ENCODE measurements around the gene GLT6D1. TPM values are rescaled to one million over a fixed set of nuclear protein-coding genes. Genes with fewer than 3 reads are reported as not detected.
"Not testable (repeated sequence)": the region's sequence is repeated elsewhere in the genome, so short reads cannot be mapped to it uniquely, and the experiment has no call there.

Gene GLT6D1
- total RNA-seq, 2 experiments from 2014 or later: not detected

DNA sequence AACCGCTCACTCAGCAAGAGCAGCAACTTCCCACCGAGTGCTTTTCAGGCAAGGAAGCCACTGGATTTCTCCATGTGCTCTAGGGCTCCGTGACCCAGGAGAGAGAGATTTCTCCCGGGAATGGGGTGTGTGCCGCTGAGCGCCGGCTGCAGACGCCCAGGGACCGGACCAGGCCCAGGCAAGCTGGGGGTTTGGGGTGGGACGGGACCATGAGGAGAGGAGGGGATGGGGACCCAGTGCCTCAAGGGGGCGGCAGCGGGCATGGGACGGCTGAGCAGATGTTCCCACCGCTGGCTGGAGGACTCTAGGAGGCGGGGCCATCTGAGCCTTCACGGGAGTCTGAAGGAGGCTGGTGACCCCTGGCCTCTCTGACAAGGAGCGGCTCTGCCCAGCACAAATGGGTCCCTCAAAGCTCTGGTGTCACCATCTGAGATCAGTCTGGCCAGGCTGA, 32.3 kb upstream of the GLT6D1 start:
- H3K9me3 Mint-ChIP-seq: peaks cover 3% of the 10 kb centered on the region
- peaks cover 2% of the 10 kb centered on the region for H3K27me3 Mint-ChIP-seq (ENCODE audit: low read depth)
- no peak for DNase-seq
- H3K4me1 Mint-ChIP-seq (ENCODE audit: low read depth): no peaks in the 10 kb centered on the region
- no peaks in the 10 kb centered on the region for H3K36me3 Mint-ChIP-seq (ENCODE audit: low read depth)
- no peak overlapping the region for H3K27ac Mint-ChIP-seq
- intact Hi-C loops (cut with micrococcal nuclease): no loop called here
- CTCF ChIA-PET: no interaction called here
- no peak overlapping the region for H3K4me3 Mint-ChIP-seq

GRCh38 chr9:135670721-135671590, 31.6 kb upstream of the GLT6D1 start:
- H3K27ac Mint-ChIP-seq: no peak overlapping the region
- no peak for DNase-seq
- no peaks in the 10 kb centered on the region for H3K4me1 Mint-ChIP-seq (ENCODE audit: low read depth)
- H3K4me3 Mint-ChIP-seq: no peak overlapping the region
- no peaks in the 10 kb centered on the region for H3K36me3 Mint-ChIP-seq (ENCODE audit: low read depth)
- H3K9me3 Mint-ChIP-seq: peaks cover 3% of the 10 kb centered on the region
- intact Hi-C loops (cut with micrococcal nuclease): no loop called here
- peaks cover 2% of the 10 kb centered on the region for H3K27me3 Mint-ChIP-seq (ENCODE audit: low read depth)
- CTCF ChIA-PET: no interaction called here

DNA sequence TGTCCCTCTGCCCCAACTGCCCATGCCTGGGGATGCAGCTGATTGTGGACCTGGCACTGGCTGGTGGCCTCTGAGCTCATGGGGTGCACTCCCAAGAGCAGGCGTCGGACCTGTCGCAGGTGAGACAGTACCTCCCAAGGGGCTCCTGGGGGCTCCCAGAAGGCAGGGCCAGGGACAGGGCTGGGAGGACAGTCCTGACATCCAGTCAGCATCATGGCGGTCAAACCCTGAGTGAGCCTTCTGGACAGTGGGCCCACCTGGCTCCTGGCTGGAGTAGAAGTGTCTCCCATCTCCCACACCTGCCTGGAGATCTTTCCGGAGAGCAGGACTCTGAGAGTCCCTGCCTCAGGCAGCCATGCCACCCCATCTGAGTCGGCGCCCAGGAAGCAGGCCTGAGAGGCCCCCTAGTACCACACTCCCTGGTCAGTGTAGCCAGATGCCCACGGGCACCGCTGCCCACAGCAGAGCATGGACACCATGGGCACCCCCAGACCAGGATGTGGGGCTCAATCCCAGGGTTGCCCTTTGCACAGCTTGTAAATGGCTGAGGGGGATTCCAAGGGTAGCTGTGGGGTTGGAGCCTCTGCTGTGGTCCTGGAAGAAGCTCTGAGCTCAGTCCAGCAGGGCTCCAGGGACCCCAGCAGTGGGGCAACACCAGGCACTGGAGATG, 30.4 kb upstream of the GLT6D1 start:
- Mint-ChIP-seq H3K4me1 (ENCODE audit: low read depth) (no peaks in the 10 kb centered on the region), H3K4me3 (no peak overlapping the region), H3K27ac (no peak overlapping the region), H3K9me3 (peaks cover 3% of the 10 kb centered on the region), H3K36me3 (ENCODE audit: low read depth) (no peaks in the 10 kb centered on the region), H3K27me3 (ENCODE audit: low read depth) (peaks cover 4% of the 10 kb centered on the region)
- peak; percentile 0 for DNase-seq
- CTCF ChIA-PET: no interaction called here
- intact Hi-C loops (cut with micrococcal nuclease): no loop called here

DNA sequence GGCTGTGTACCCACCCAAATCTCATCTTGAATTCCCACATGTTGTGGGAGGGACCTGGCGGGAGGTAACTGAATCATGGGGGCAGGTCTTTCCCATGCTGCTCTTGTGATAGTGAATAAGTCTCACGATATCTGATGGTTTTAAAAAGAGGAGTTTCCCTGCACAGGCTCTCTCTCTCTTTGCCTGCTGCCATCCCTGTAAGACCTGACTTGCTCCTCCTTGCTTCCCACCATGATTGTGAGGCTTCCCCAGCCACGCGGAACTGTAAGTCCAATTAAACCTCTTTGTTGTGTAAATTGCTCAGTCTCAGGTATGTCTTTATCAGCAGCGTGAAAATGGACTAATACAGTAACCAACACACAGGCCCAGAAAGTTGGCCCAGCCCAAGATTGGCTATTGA, 29.7 kb upstream of the GLT6D1 start:
- H3K9me3 Mint-ChIP-seq; H3K27ac Mint-ChIP-seq; H3K4me1 Mint-ChIP-seq (ENCODE audit: low read depth); H3K27me3 Mint-ChIP-seq (ENCODE audit: low read depth); H3K36me3 Mint-ChIP-seq (ENCODE audit: low read depth); intact Hi-C loops (cut with micrococcal nuclease); H3K4me3 Mint-ChIP-seq; CTCF ChIA-PET: not testable (repeated sequence)
- DNase-seq: peak; percentile 1

DNA sequence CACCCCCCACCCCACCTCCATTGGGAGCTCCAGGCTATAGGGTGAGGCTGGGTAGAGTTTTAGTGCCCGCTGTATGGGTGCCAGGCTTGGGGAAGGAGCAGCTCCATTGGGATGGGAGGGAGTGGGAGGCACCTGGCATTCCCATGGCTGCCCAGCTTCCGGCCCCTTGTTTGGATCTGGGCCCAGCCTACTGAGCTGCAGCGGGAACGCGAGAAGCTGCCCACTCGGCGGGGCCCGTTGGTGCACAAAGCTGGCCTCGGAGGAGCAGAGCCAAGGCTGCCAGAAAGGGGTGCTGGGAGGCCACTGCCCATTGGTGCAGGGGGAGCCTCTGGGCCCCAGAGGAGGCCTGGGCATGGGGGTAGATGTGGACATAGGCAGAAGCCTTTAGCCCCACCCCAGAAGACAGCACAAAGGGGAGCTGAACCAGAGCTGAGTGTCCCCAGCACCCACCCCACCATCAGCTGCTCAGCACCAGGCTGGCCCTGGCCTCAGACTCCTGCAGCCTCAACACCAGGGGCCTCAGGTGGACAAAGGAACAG, 28.2 kb upstream of the GLT6D1 start:
- intact Hi-C loops (cut with micrococcal nuclease): no loop called here
- peaks cover 3% of the 10 kb centered on the region for H3K9me3 Mint-ChIP-seq
- no peaks in the 10 kb centered on the region for H3K4me1 Mint-ChIP-seq (ENCODE audit: low read depth)
- H3K4me3 Mint-ChIP-seq: no peak overlapping the region
- DNase-seq: no peak
- no peak overlapping the region for H3K27ac Mint-ChIP-seq
- CTCF ChIA-PET: no interaction called here
- no peaks in the 10 kb centered on the region for H3K36me3 Mint-ChIP-seq (ENCODE audit: low read depth)
- H3K27me3 Mint-ChIP-seq (ENCODE audit: low read depth): peaks cover 4% of the 10 kb centered on the region

DNA sequence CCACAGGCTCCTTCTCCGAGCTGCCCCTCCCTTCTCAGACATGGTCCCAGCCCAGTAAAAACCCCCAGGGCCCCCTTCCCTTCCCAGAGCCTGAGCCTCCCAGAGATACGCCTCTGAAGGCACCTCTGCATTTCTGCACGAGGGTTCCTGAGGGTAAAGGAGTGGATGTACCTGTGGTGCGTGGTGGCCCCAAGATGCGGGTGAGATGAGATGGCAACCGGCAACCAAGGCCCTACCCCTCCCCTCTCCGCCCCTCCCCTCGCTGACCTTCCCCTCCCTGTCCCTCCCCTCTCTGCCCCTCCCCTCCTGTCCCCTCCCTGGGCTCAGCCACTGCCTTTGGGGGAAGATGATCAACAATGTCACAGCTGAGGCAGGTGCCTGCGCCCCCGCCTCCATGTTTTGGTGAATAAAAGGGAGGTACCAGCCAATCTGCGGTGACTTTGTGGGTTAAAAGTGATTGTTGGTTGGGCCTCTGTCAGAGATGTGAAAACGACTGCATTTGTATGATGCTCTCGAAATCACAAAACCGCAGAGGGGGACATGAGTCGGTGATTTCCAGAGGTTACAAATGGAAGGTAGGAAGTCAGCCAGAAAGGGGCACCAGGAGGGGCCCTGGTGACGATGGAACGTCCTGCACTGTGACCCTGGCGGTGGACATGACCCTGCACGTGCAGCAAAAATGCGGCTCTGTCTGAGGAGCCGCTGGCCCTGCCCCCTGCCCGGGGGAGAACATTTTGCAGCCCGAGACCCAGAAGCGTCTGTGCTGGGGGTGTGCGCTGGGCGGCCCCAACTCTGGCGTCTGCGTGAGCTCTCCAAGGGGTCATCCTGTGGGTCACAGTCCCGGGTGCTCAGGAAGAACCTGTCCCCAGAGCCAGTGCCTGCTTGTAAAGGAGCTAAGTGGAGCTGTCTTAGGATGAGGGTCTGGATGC, 27.5 kb upstream of the GLT6D1 start:
- no peak for DNase-seq
- peaks cover 3% of the 10 kb centered on the region for H3K9me3 Mint-ChIP-seq
- no peak overlapping the region for H3K27ac Mint-ChIP-seq
- H3K4me1 Mint-ChIP-seq (ENCODE audit: low read depth): no peaks in the 10 kb centered on the region
- peaks cover 2% of the 10 kb centered on the region for H3K27me3 Mint-ChIP-seq (ENCODE audit: low read depth)
- H3K36me3 Mint-ChIP-seq (ENCODE audit: low read depth): no peaks in the 10 kb centered on the region
- intact Hi-C loops (cut with micrococcal nuclease): no loop called here
- H3K4me3 Mint-ChIP-seq: no peak overlapping the region
- CTCF ChIA-PET: no interaction called here

- peaks cover 2% of the 10 kb centered on the region for H3K27me3 Mint-ChIP-seq (ENCODE audit: low read depth)
- H3K27ac Mint-ChIP-seq: no peak overlapping the region
- CTCF ChIA-PET: no interaction called here
- peaks cover 3% of the 10 kb centered on the region for H3K9me3 Mint-ChIP-seq
- no peaks in the 10 kb centered on the region for H3K4me1 Mint-ChIP-seq (ENCODE audit: low read depth)
- H3K4me3 Mint-ChIP-seq: no peak overlapping the region
- no peaks in the 10 kb centered on the region for H3K36me3 Mint-ChIP-seq (ENCODE audit: low read depth)
- no peak for DNase-seq
- intact Hi-C loops (cut with micrococcal nuclease): no loop called here
These were observed 26.5 kb upstream of the GLT6D1 start for GRCh38 chr9:135665795-135666189.

DNA sequence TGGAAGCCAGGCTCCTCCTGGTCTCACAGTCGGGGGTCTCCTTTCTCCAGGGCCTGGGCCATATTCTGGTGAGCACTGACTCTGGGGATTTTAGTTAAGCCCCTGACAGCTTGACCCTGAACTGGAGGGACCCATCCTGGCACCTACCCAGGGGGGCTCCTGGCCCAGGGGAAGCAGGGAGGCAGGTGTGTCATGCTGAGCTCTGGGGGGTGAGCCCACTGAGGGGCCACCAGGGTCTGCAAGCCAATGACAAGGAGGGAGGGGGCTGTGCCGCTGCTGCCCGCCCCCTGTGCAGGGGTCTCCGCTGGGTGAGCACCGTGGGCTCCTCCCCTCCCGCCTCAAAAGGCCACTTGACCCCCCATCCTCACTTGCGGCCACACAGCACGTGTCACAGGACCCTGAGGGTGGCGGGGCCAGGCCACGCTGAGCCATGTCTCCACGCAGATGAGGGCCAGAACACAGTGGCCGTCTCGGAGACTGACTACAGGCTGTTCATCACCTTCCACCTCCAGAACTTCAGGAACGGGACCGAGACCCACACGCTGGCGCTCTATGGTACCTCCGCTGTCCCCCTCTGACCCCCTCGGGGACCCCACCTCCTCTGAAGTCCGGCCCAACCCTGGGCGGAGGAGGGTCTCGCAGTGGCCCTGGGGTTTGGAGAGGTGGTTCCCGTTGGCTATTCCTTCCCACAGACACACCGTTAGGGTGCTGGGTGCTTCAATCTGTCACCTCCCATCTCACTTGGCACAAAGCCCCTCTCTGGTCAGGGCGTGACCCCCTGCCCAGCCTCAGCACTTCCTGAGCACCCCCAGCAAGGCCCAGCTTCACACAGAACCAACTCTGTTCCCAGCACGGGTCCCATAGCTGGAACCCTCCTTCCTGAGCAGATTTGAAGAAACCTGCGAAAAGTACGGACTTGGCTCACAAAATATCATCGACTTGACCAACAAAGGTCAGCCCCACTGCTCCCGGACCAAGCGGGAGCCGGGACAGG, 25.8 kb upstream of the GLT6D1 start:
- CTCF ChIA-PET: no interaction called here
- Mint-ChIP-seq H3K27me3 (ENCODE audit: low read depth) (peaks cover 2% of the 10 kb centered on the region), H3K36me3 (ENCODE audit: low read depth) (no peaks in the 10 kb centered on the region), H3K4me3 (no peak overlapping the region), H3K9me3 (peaks cover 3% of the 10 kb centered on the region), H3K4me1 (ENCODE audit: low read depth) (no peaks in the 10 kb centered on the region), H3K27ac (no peak overlapping the region)
- no peak for DNase-seq
- intact Hi-C loops (cut with micrococcal nuclease): no loop called here

GRCh38 chr9:135664266-135664665, 24.9 kb upstream of the GLT6D1 start:
- Mint-ChIP-seq H3K4me3 (no peak overlapping the region), H3K27ac (no peak overlapping the region), H3K27me3 (ENCODE audit: low read depth) (peaks cover 2% of the 10 kb centered on the region), H3K36me3 (ENCODE audit: low read depth) (no peaks in the 10 kb centered on the region), H3K4me1 (ENCODE audit: low read depth) (no peaks in the 10 kb centered on the region), H3K9me3 (peaks cover 3% of the 10 kb centered on the region)
- intact Hi-C loops (cut with micrococcal nuclease): no loop called here
- CTCF ChIA-PET: no interaction called here
- no peak for DNase-seq

GRCh38 chr9:135663857-135664256, 24.5 kb upstream of the GLT6D1 start:
- CTCF ChIA-PET: no interaction called here
- no peak for DNase-seq
- Mint-ChIP-seq H3K4me1 (ENCODE audit: low read depth) (no peaks in the 10 kb centered on the region), H3K27me3 (ENCODE audit: low read depth) (peaks cover 2% of the 10 kb centered on the region), H3K36me3 (ENCODE audit: low read depth) (no peaks in the 10 kb centered on the region), H3K9me3 (no peaks in the 10 kb centered on the region), H3K4me3 (no peak overlapping the region), H3K27ac (no peak overlapping the region)
- intact Hi-C loops (cut with micrococcal nuclease): no loop called here

DNA sequence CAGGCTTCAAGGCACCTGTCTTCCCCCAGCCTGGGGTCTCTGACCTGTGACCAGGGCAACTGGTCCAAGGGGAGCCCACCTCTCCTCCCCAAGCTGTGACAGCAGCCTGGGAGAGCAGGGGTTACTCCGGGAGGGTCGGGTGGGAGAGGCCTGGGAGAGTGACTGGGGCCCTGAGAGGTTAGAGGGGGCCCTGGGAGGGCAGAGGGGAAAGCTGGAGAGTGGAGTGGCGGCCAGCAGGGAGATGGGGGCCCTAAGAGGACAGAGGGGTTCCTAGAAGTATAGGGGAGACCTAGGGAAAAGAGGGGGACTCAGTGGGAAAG, 24.1 kb upstream of the GLT6D1 start:
- intact Hi-C loops (cut with micrococcal nuclease): no loop called here
- CTCF ChIA-PET: no interaction called here
- no peak overlapping the region for H3K27ac Mint-ChIP-seq
- no peaks in the 10 kb centered on the region for H3K9me3 Mint-ChIP-seq
- H3K4me1 Mint-ChIP-seq (ENCODE audit: low read depth): no peaks in the 10 kb centered on the region
- peaks cover 2% of the 10 kb centered on the region for H3K27me3 Mint-ChIP-seq (ENCODE audit: low read depth)
- no peaks in the 10 kb centered on the region for H3K36me3 Mint-ChIP-seq (ENCODE audit: low read depth)
- H3K4me3 Mint-ChIP-seq: no peak overlapping the region
- DNase-seq: no peak

Measured in activated naive CD4-positive, alpha-beta T cell treated with anti-CD3 and anti-CD28 coated beads for 36 hours (primary cell).